H1 (cell line): Measurements from ENCODE around the gene REPS1. TPM values are rescaled to one million over a fixed set of nuclear protein-coding genes. Genes with fewer than 3 reads are reported as not detected.

ENCODE experiments used
- CTCF ChIA-PET: fragments of 300-600 bp; sonication (Branson Sonifier 250); formaldehyde crosslinking; loops from one replicate; lab custom pipeline; 2021; ENCODE audit not compliant: partially characterized antibody; lab: Charles Lee
- POLR2A ChIA-PET: fragments of 300-600 bp; sonication (Branson Sonifier 250); formaldehyde crosslinking; loops from one replicate; lab custom pipeline; 2021; ENCODE audit warnings: inconsistent platforms; ENCODE audit not compliant: partially characterized antibody; lab: Charles Lee
- DNase-seq, 2 experiments: peaks; one replicate each; pipeline versions ENCODE4 v3.0.0 to v3.0.0-alpha.2; 2010 to 2022; ENCODE audit warnings: low spot score in 2 of 2, low read depth in 1 of 2, mixed read lengths in 1 of 2
- FAIRE-seq: peaks from 2 replicates; lab custom pipeline; 2011; peaks lifted over from hg19 to GRCh38; lab: Jason Lieb, UNC
- H2AFZ ChIP-seq: 2 replicates; pipeline ENCODE4 v1.8.1; 2012; ENCODE audit warnings: low read length, inconsistent platforms
- H2AK5ac ChIP-seq: 2 replicates; pipeline ENCODE4 v1.6.1; 2013; ENCODE audit warnings: low read depth, low read length
- H2BK120ac ChIP-seq: replicated peaks from 2 replicates; pipeline ENCODE3; 2013; ENCODE audit warnings: low read depth, low read length, inconsistent platforms
- H2BK12ac ChIP-seq: 2 replicates; pipeline ENCODE4 v1.6.1; 2013; ENCODE audit warnings: low read depth, low read length
- H2BK15ac ChIP-seq: 2 replicates; pipeline ENCODE4 v1.6.1; 2013; ENCODE audit warnings: low read length
- H2BK20ac ChIP-seq: 2 replicates; pipeline ENCODE4 v1.6.1; 2013; ENCODE audit warnings: low read length
- H2BK5ac ChIP-seq: 2 replicates; pipeline ENCODE4 v1.6.1; 2013; ENCODE audit warnings: low read depth, low read length
- H3K14ac ChIP-seq: 2 replicates; pipeline ENCODE4 v1.6.1; 2013; ENCODE audit warnings: inconsistent platforms; ENCODE audit not compliant: insufficient read length
- H3K18ac ChIP-seq: 2 replicates; pipeline ENCODE4 v1.6.1; 2013; ENCODE audit warnings: low read length; ENCODE audit errors: extremely low read depth
- H3K23ac ChIP-seq: 2 replicates; pipeline ENCODE4 v1.6.1; 2013; ENCODE audit warnings: inconsistent platforms; ENCODE audit not compliant: insufficient read length
- H3K23me2 ChIP-seq: 2 replicates; pipeline ENCODE4 v1.6.1; 2013; ENCODE audit warnings: low read depth, low read length
- H3K27ac ChIP-seq: 2 replicates; pipeline ENCODE4 v1.6.1; 2011; ENCODE audit warnings: low read depth, low read length, inconsistent platforms
- H3K27me3 ChIP-seq, 4 experiments: replicated peaks in 1 of 4; 1 replicate in 1 of 4; 2 replicates in 3 of 4; pipeline versions ENCODE4 v1.6.1 to v1.8.1; 2011 to 2013; ENCODE audit warnings: low read length in 3 of 4, mild to moderate bottlenecking in 3 of 4, inconsistent platforms in 2 of 4, mixed read lengths in 2 of 4, moderate library complexity in 1 of 4; ENCODE audit not compliant: control insufficient read depth in 3 of 4, insufficient read depth in 3 of 4; ENCODE audit errors: extremely low read depth in 1 of 4
- H3K36me3 ChIP-seq, 4 experiments: 2 replicates each; pipeline versions ENCODE4 v1.6.1 to v1.8.1; 2011 to 2013; ENCODE audit warnings: mild to moderate bottlenecking in 4 of 4, low read length in 3 of 4, moderate library complexity in 2 of 4, control low read depth in 1 of 4, inconsistent platforms in 1 of 4; ENCODE audit not compliant: insufficient read depth in 4 of 4, control insufficient read depth in 2 of 4
- H3K4ac ChIP-seq: replicated peaks from 2 replicates; pipeline ENCODE3; 2013; ENCODE audit warnings: low read length, low read depth, mixed read lengths, inconsistent platforms; ENCODE audit not compliant: insufficient read length
- H3K4me1 ChIP-seq, 4 experiments: replicated peaks in 1 of 4; 1 replicate in 1 of 4; 2 replicates in 3 of 4; pipeline versions ENCODE4 v1.6.1 to v1.8.1; 2011 to 2013; ENCODE audit warnings: low read length in 3 of 4, inconsistent platforms in 2 of 4, mixed read lengths in 1 of 4; ENCODE audit not compliant: insufficient read depth in 4 of 4, control insufficient read depth in 3 of 4
- H3K4me2 ChIP-seq, 2 experiments: 2 replicates each; pipeline versions ENCODE4 v1.6.1 to v1.8.1; 2011 to 2013; ENCODE audit warnings: low read depth in 2 of 2, low read length in 2 of 2, control low read depth in 1 of 2, inconsistent platforms in 1 of 2, mild to moderate bottlenecking in 1 of 2; ENCODE audit not compliant: insufficient read depth in 1 of 2
- H3K4me3 ChIP-seq, 4 experiments: fragments of 200-600, 300-600 bp in 1 of 4; sonication (generic), shearing (Covaris generic), sonication (Bioruptor Twin) in 1 of 4; 2 replicates each; pipeline versions ENCODE4 v1.5.1 to v1.8.1; 2011 to 2016; ENCODE audit warnings: low read length in 4 of 4, low read depth in 3 of 4, control low read depth in 2 of 4, inconsistent platforms in 2 of 4, mild to moderate bottlenecking in 2 of 4, mixed read lengths in 1 of 4, moderate library complexity in 1 of 4; ENCODE audit not compliant: insufficient read depth in 2 of 4; ENCODE audit errors: extremely low read depth in 1 of 4
- H3K56ac ChIP-seq: replicated peaks from 2 replicates; pipeline ENCODE3; 2013; ENCODE audit warnings: low read depth, mild to moderate bottlenecking, mixed read lengths, low read length, inconsistent platforms; ENCODE audit not compliant: insufficient read length
- H3K79me1 ChIP-seq: 2 replicates; pipeline ENCODE4 v1.6.1; 2013; ENCODE audit warnings: low read depth, low read length, control low read depth
- H3K79me2 ChIP-seq, 2 experiments: 2 replicates each; pipeline versions ENCODE4 v1.6.1 to v1.8.1; 2012 to 2013; ENCODE audit warnings: low read length in 2 of 2, mild to moderate bottlenecking in 2 of 2, inconsistent platforms in 1 of 2; ENCODE audit not compliant: insufficient read depth in 2 of 2, control insufficient read depth in 1 of 2
- H3K9ac ChIP-seq, 4 experiments: replicated peaks in 1 of 4; 1 replicate in 1 of 4; 2 replicates in 3 of 4; pipeline versions ENCODE4 v1.6.1 to v1.8.1; 2011 to 2013; ENCODE audit warnings: low read depth in 3 of 4, low read length in 3 of 4, control low read depth in 2 of 4, mild to moderate bottlenecking in 2 of 4, moderate library complexity in 2 of 4, inconsistent platforms in 1 of 4; ENCODE audit errors: extremely low read depth in 1 of 4
- H3K9me3 ChIP-seq, 2 experiments: 2 replicates each; pipeline versions ENCODE4 v1.6.1 to v1.8.1; 2012 to 2013; ENCODE audit warnings: mild to moderate bottlenecking in 2 of 2, moderate library complexity in 2 of 2, control low read depth in 1 of 2, inconsistent platforms in 1 of 2, low read depth in 1 of 2, low read length in 1 of 2, mixed read lengths in 1 of 2; ENCODE audit not compliant: insufficient read depth in 2 of 2
- H4K20me1 ChIP-seq, 2 experiments: replicated peaks in 1 of 2; 2 replicates each; pipeline versions ENCODE3 to v1.8.1; 2011 to 2013; ENCODE audit warnings: inconsistent platforms in 2 of 2, low read length in 2 of 2, mild to moderate bottlenecking in 1 of 2; ENCODE audit not compliant: insufficient read depth in 2 of 2, control insufficient read depth in 1 of 2
- H4K5ac ChIP-seq: 2 replicates; pipeline ENCODE4 v1.6.1; 2013; ENCODE audit warnings: low read length, low read depth, mixed read lengths, inconsistent platforms; ENCODE audit not compliant: insufficient read length
- H4K8ac ChIP-seq: 2 replicates; pipeline ENCODE4 v1.8.0; 2013; ENCODE audit warnings: mild to moderate bottlenecking, moderate library complexity, low read length, inconsistent platforms; ENCODE audit not compliant: insufficient read depth; ENCODE audit errors: extremely low read depth
- H4K91ac ChIP-seq: replicated peaks from 2 replicates; pipeline ENCODE3; 2013; ENCODE audit warnings: low read length, mixed read lengths, inconsistent platforms; ENCODE audit not compliant: insufficient read length
- EZH2 ChIP-seq: fragments of 200-600 bp; sonication (generic); IDR thresholded peaks from 2 replicates; pipeline ENCODE4 v1.7.1; 2012; ENCODE audit warnings: low read depth, mild to moderate bottlenecking, moderate library complexity, low read length, inconsistent platforms; ENCODE audit not compliant: severe bottlenecking
- JUND ChIP-seq: IDR thresholded peaks from 2 replicates; pipeline ENCODE4 v1.6.1; 2011; ENCODE audit warnings: mild to moderate bottlenecking, improper control_type of control experiment, low read length
- KDM1A ChIP-seq: fragments of 200-600, 300-600 bp; sonication (generic); IDR thresholded peaks from 2 replicates; pipeline ENCODE4 v1.7.1; 2016; ENCODE audit warnings: mild to moderate bottlenecking, low read length, borderline replicate concordance
- KDM5A ChIP-seq: fragments of 200-600 bp; IDR thresholded peaks from 2 replicates; pipeline ENCODE4 v1.7.1; 2012; ENCODE audit warnings: mild to moderate bottlenecking, low read length, inconsistent platforms, mixed read lengths
- MAFK ChIP-seq: IDR thresholded peaks from 2 replicates; pipeline ENCODE4 v1.6.1; 2012; ENCODE audit warnings: low read depth, mild to moderate bottlenecking, improper control_type of control experiment, low read length
- POLR2AphosphoS5 ChIP-seq: IDR thresholded peaks from 2 replicates; pipeline ENCODE4 v1.6.1; 2011; ENCODE audit warnings: low read depth, low read length
- RBBP5 ChIP-seq: IDR thresholded peaks from 2 replicates; pipeline ENCODE4 v1.7.1; 2012; ENCODE audit warnings: low read depth, mild to moderate bottlenecking, inconsistent platforms, low read length, moderate library complexity, borderline replicate concordance
- RFX5 ChIP-seq: IDR thresholded peaks from 2 replicates; pipeline ENCODE4 v1.6.1; 2011; ENCODE audit warnings: low read depth, low read length, improper control_type of control experiment, borderline replicate concordance
- WGBS, 2 experiments: shearing (Covaris generic) in 1 of 2; methylation state at CpG; one replicate each; pipeline versions ENCODE4 v1.1.6 to v1.1.7; 2013 to 2015; ENCODE audit warnings: low lambda C conversion rate in 2 of 2, mixed read lengths in 2 of 2, inconsistent platforms in 1 of 2, low coverage in 1 of 2, missing lambda C conversion rate in 1 of 2; ENCODE audit not compliant: insufficient replicate concordance in 2 of 2, insufficient coverage in 1 of 2, insufficient read length in 1 of 2; ENCODE audit errors: extremely low coverage in 1 of 2, missing lambda C conversion rate in 1 of 2; 5-methylcytosine and 5-hydroxymethylcytosine counted together
- polyA plus RNA-seq, 7 experiments: library from polyadenylated mRNA; depleted of rRNA in 3 of 7; stranded (reverse) in 5 of 7; unstranded in 2 of 7; fragments of >200 nt in 5 of 7; fragments of 200-250 nt in 2 of 7; gene quantifications; 1 replicate in 5 of 7; 2 replicates in 1 of 7; 4 replicates in 1 of 7; pipeline versions ENCODE4 v1.2.1 to v1.2.3, GENCODE V29; 2011 to 2013; ENCODE audit warnings: missing spikeins in 2 of 7, mixed read lengths in 2 of 7
- total RNA-seq: library from RNA; stranded (reverse); fragmentation: NEBNext Ultra II Directional; extraction: Animal tissue kit (Norgen Biotek cat#: 25700); gene quantifications from 2 replicates; pipeline ENCODE4 v1.2.1, GENCODE V29; 2021
- TF ChIP-seq, protein P1 (sequence below), 3 experiments: IDR thresholded peaks; 1 replicate in 2 of 3; 2 replicates in 1 of 3; pipeline versions ENCODE4 v1.5.1 to v1.6.1; 2011; ENCODE audit warnings: low read length in 3 of 3, mild to moderate bottlenecking in 3 of 3, inconsistent platforms in 2 of 3, low read depth in 1 of 3, moderate library complexity in 1 of 3; ENCODE audit not compliant: insufficient read depth in 1 of 3; ENCODE audit errors: control extremely low read depth in 1 of 3

The REPS1 gene
- total and polyA plus RNA-seq, 2 of the 8 experiments (the other 6 are each of a cell fraction or from before 2014, with no cell fraction given) = 52.1 to 68.9 TPM

DNA sequence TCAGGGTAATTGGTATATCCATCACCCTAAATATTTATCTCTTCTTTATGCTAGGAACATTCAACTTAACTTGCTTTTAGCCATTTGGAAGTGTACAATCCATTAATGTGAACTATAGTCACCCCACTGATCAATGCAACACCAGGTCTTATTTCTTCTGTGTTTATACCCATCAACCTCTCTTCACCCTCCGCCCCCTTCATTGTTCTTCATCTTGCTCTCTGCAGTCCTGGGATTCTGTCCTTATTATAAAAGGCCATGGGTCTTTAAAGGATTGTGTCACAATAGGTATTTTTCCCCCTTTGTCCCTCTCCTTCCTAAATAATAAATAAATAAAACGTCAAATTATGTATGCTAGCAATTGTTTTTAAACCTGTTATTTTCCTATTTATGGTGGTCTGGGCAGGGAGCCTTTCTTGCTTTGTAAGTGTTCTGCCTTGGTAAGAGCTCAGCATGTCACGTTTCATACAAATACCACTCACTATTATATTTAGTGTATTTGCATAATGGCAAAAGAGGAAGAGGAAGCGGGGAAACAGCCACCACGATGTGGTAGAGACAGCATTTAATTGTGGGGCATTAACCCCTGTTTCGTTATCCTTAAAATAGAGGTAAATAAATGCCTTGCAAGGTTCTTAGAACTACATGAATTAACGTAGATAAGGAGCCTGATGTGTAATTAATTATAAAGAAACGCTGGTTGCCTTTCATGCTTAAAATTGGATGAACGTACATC is 42.3 kb upstream of the REPS1 start:
- H3K18ac ChIP-seq = no peak overlapping the region
- no peak overlapping the region for H3K56ac ChIP-seq
- H3K4ac ChIP-seq = no peak overlapping the region
- no peak overlapping the region for H3K14ac ChIP-seq
- no peak overlapping the region for H2BK20ac ChIP-seq
- 63% methylated on average over 9 of the region's 9 CpGs; no CpG with 5 or more reads in 1 of the 2 experiments for WGBS, 2 experiments
- peaks cover 0 to 3% of the 10 kb centered on the region in 2 experiments for H4K20me1 ChIP-seq
- peaks cover 11% of the 10 kb centered on the region for H3K23me2 ChIP-seq
- H2BK5ac ChIP-seq = no peak overlapping the region
- H2AFZ ChIP-seq = no peak overlapping the region
- peak overlapping the region; percentile 91 to 99 (median 96); a peak in 7 of 8 replicates for H3K4me3 ChIP-seq
- no peaks in the 10 kb centered on the region for H3K9me3 ChIP-seq
- no peak overlapping the region for H2BK120ac ChIP-seq
- H2AK5ac ChIP-seq = no peak overlapping the region
- H4K91ac ChIP-seq = no peak overlapping the region
- H3K36me3 ChIP-seq = peaks cover 6 to 23% (median 9%) of the 10 kb centered on the region in 4 experiments; a peak in 6 of 8 replicates
- no peak overlapping the region for H4K5ac ChIP-seq
- H3K27ac ChIP-seq = no peak overlapping the region
- H3K4me1 ChIP-seq = peaks cover 9 to 20% (median 14%) of the 10 kb centered on the region in 4 experiments
- peaks cover 5 to 63% of the 10 kb centered on the region in 2 experiments for H3K79me2 ChIP-seq
- H2BK12ac ChIP-seq = no peak overlapping the region
- H3K27me3 ChIP-seq = no peaks in the 10 kb centered on the region; a peak in 1 of 7 replicates
- H2BK15ac ChIP-seq = no peak overlapping the region
- no peak overlapping the region for H3K9ac ChIP-seq
- no peak overlapping the region for H3K23ac ChIP-seq
- DNase-seq (no peak), FAIRE-seq (no peak)
- CTCF ChIA-PET = interaction anchor here (0.6 to 1.6 kb wide), 6 partner anchors 9 to 214 kb away, joined by 3 to 4 read pairs (median 3); partner anchors contain the start of gene REPS1
- no peak overlapping the region for H4K8ac ChIP-seq
- POLR2A ChIA-PET = interaction anchor here (0.9 to 3.4 kb wide), 12 partner anchors 9 to 344 kb away, joined by 3 to 28 read pairs (median 6); partner anchors contain the start of genes CITED2 and REPS1
- peaks cover 13% of the 10 kb centered on the region for H3K79me1 ChIP-seq
- peak overlapping the region; percentile 68 to 100 for H3K4me2 ChIP-seq
- TF ChIP-seq KDM1A (no peak), RBBP5 (no peak), MAFK (no peak), RFX5 (no peak), POLR2AphosphoS5 (no peak), EZH2 (no peak), KDM5A (no peak), JUND (no peak)
- TF ChIP-seq, protein P1, sequence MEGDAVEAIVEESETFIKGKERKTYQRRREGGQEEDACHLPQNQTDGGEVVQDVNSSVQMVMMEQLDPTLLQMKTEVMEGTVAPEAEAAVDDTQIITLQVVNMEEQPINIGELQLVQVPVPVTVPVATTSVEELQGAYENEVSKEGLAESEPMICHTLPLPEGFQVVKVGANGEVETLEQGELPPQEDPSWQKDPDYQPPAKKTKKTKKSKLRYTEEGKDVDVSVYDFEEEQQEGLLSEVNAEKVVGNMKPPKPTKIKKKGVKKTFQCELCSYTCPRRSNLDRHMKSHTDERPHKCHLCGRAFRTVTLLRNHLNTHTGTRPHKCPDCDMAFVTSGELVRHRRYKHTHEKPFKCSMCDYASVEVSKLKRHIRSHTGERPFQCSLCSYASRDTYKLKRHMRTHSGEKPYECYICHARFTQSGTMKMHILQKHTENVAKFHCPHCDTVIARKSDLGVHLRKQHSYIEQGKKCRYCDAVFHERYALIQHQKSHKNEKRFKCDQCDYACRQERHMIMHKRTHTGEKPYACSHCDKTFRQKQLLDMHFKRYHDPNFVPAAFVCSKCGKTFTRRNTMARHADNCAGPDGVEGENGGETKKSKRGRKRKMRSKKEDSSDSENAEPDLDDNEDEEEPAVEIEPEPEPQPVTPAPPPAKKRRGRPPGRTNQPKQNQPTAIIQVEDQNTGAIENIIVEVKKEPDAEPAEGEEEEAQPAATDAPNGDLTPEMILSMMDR (IDR thresholded peaks at IDR 0.05; ENCODE audit: control extremely low read depth in 1 of 3, insufficient read depth in 1 of 3, low read depth in 1 of 3, low read length in 3 of 3) = no peak
